Measurements from ENCODE around the gene SAXO1.

The SAXO1 gene

DNA sequence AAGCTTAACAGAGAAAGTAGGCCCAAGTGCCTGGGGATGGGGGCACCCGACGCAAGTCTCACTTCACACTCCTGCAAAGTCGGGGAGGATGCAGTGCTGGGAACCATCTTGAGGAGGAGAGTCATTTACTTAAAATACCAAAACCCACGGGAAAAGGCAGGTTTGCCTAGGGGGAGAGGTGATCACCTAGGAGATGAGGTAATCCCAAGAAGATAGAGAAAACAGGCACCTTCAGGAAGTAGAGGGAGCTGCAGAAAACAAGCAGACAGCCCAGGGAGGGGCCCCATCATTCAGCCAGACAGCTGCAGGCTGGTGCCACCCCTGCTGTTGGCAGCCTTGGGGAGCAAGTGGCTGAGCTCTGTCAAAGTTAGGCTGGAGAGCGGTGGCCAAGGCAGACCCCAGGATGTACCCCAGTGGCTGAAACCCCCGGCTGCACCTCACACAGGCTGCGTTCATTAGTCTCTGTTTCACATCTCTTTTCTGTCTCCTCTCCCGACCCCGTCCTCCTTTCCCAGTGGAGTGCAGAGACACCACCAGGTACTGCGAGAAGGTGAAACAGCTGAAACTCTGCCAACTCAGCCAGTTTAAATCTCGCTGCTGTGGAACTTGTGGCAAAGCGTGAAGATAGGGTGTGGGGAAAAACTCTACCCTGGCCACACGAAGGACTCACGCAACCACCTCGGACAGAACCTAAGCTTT, 124.9 kb downstream of the SAXO1 start:
- no peak for DNase-seq (ENCODE audit: low read depth, low spot score)
- H3K4me3 ChIP-seq, result no peak overlapping the region
- no peaks in the 10 kb centered on the region for H3K9me3 ChIP-seq (ENCODE audit: low read depth, low read length)
- no peak overlapping the region for H3K9ac ChIP-seq (ENCODE audit: insufficient read length)
- H3K27ac ChIP-seq, result no peak overlapping the region
- H3K36me3 ChIP-seq (ENCODE audit: insufficient read depth, low read length), result no peaks in the 10 kb centered on the region
- no peak for TF ChIP-seq EZH2 (IDR thresholded peaks at IDR 0.05)
- TF ChIP-seq POLR2AphosphoS5 (IDR thresholded peaks at IDR 0.05; ENCODE audit: borderline replicate concordance, low read depth, low read length), result no peak
- TF ChIP-seq FOXP2 (optimal IDR thresholded peaks at IDR 0.05; ENCODE audit: control extremely low read depth, extremely low read length, insufficient read depth), result no peak

DNA sequence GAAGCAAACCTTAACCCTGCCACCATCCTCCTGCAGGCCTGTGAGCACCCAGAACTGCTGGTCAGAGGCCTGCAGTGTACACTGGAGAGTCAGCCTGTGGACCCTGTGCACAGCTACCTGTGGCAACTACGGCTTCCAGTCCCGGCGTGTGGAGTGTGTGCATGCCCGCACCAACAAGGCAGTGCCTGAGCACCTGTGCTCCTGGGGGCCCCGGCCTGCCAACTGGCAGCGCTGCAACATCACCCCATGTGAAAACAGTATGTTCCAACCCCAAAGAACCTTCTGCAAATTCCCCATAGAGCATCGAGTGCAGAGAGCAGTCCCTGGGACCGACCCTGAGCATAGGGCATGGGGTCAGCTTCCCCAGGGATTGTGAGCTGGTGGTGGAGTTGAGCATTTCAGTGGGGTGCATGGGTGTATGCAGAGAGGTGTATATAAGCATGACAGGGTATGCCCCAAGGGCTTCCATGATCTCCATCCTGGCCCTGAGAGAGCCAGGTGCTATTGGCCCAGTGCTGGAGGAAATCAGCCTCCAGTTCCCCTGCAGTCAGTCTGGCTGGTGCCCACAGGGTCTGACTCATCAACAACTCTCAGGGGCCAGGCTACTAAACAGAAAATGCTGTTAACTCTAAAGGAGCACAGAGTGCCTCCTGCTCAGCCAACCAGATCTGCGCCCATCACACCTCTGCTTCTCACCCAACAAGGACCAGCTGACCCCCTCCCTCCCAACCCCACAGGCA, 126.2 kb downstream of the SAXO1 start:
- no peak for TF ChIP-seq EZH2 (IDR thresholded peaks at IDR 0.05)
- H3K27ac ChIP-seq, result no peak overlapping the region

DNA sequence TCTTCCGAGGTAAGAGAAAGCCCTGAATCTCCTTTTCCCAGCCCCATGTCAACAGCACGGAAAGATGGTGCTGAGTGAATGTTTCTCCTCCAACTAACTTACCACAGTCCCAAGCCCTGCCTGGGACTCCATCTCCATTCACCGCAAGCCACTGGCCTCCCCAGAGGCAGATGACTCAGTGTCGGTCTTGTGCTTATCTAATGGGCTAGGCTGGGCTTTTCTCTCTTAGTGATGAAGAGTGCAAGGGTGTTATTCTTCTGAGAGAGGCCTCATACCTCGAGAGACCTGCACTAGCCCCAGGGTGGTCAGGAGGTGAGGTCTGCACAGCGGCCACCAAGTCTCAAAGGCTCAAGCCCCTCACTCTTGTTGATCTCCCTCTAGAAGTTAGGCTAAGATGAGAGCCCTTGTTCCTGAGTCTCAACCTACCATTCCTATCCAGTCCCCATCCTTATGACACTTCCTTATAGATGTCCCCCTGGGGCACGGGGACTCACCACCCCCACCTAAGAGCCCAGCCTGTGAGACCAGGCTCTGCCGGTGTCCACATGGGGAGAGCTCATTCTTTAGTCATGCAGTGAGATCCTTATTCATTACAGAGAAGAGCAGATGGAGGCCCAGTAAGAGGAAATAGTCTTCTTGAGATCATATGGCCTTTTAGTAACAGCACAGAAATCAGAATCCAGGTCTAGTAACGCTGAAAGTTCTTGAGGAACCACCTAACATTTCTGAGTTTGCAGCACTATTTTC, 127.0 kb downstream of the SAXO1 start:
- DNase-seq (ENCODE audit: low read depth, low spot score), result no peak
- H3K36me3 ChIP-seq (ENCODE audit: insufficient read depth, low read length), result no peaks in the 10 kb centered on the region
- H3K9ac ChIP-seq (ENCODE audit: insufficient read length), result no peak overlapping the region
- no peak for TF ChIP-seq FOXP2 (optimal IDR thresholded peaks at IDR 0.05; ENCODE audit: control extremely low read depth, extremely low read length, insufficient read depth)
- TF ChIP-seq POLR2AphosphoS5 (IDR thresholded peaks at IDR 0.05; ENCODE audit: borderline replicate concordance, low read depth, low read length), result no peak
- no peak for TF ChIP-seq EZH2 (IDR thresholded peaks at IDR 0.05)
- H3K4me3 ChIP-seq, result no peak overlapping the region
- H3K27ac ChIP-seq, result no peak overlapping the region
- H3K9me3 ChIP-seq (ENCODE audit: low read depth, low read length), result 0 out of 2 replicates have a peak, but pooled peaks cover 4% of the 10 kb centered on the region

More for the DNA sequence above, 126.2 kb downstream of the SAXO1 start:
- Histone ChIP-seq H3K36me3 (ENCODE audit: insufficient read depth, low read length) (no peaks in the 10 kb centered on the region), H3K4me3 (no peak overlapping the region), H3K9me3 (ENCODE audit: low read depth, low read length) (no peaks in the 10 kb centered on the region), H3K9ac (ENCODE audit: insufficient read length) (no peak overlapping the region)
- no peak for DNase-seq (ENCODE audit: low read depth, low spot score)

DNA sequence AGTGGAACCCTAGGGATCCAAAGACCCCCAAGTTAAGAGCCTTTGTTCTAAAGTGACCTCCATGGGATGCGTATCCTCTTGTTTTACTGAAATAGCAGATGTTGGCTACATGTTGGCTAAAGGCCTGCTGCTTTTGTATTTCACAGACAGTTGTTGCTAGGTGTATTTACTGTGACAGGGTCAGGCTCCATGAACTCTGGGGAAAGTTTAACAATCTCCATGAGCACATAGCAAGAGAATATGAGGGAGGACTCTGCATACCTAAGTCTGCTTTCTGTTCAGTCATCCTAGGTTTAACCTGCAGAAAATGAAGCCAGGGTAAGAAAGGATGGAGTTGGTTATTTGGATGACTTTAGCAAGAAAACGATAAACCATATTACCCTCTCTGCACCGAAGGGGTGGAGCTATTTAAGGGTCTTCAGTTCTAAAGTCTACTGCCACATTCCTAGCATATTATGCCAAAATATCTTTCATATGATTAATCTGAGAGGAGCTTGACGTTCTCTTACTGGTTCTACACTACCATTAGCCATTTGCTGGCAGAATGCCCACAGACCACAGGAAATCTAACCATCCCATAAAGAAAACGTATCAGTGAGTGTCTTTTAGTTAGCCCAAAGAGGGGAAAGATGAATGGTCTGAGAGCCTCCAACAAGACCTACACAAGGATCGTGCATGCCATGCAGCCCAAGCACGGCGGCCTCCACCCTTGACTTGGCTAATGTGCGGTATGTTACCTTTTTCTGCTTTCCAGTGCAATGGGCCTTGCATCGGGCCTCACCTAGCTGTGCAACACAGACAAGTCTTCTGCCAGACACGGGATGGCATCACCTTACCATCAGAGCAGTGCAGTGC, 127.8 kb downstream of the SAXO1 start:
- H3K27ac ChIP-seq, result no peak overlapping the region
- no peak overlapping the region for H3K9ac ChIP-seq (ENCODE audit: insufficient read length)
- no peak overlapping the region for H3K4me3 ChIP-seq
- TF ChIP-seq EZH2 (IDR thresholded peaks at IDR 0.05), result no peak
- H3K9me3 ChIP-seq (ENCODE audit: low read depth, low read length), result 0 out of 2 replicates have a peak, but pooled peaks cover 4% of the 10 kb centered on the region
- no peak for DNase-seq (ENCODE audit: low read depth, low spot score)
- no peaks in the 10 kb centered on the region for H3K36me3 ChIP-seq (ENCODE audit: insufficient read depth, low read length)

DNA sequence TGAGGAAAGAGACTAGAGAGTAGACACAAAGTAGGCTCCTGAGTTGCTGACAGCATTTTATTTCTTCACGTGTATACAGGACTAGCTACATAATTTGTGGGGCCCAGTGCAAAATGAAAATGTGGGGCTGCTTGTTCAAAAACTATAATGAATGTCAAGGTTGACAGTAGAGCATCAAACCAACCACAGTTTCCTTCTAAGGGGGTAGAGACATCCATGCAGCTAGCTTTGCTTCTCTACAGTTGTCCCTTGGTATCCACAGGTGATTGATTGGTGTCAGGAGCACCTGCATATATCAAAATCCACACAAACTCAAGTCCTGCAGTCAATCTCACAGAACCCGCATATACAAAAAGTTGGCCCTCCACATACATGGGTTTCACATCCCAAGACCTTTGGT, 129.6 kb downstream of the SAXO1 start:
- Histone ChIP-seq H3K9ac (ENCODE audit: insufficient read length) (no peak overlapping the region), H3K36me3 (ENCODE audit: insufficient read depth, low read length) (no peaks in the 10 kb centered on the region), H3K9me3 (ENCODE audit: low read depth, low read length) (0 out of 2 replicates have a peak, but pooled peaks cover 4% of the 10 kb centered on the region), H3K4me3 (no peak overlapping the region), H3K27ac (no peak overlapping the region)
- DNase-seq (ENCODE audit: low read depth, low spot score), result no peak
- no peak for TF ChIP-seq EZH2 (IDR thresholded peaks at IDR 0.05)
- TF ChIP-seq POLR2AphosphoS5 (IDR thresholded peaks at IDR 0.05; ENCODE audit: borderline replicate concordance, low read depth, low read length), result no peak
- no peak for TF ChIP-seq FOXP2 (optimal IDR thresholded peaks at IDR 0.05; ENCODE audit: control extremely low read depth, extremely low read length, insufficient read depth)

DNA sequence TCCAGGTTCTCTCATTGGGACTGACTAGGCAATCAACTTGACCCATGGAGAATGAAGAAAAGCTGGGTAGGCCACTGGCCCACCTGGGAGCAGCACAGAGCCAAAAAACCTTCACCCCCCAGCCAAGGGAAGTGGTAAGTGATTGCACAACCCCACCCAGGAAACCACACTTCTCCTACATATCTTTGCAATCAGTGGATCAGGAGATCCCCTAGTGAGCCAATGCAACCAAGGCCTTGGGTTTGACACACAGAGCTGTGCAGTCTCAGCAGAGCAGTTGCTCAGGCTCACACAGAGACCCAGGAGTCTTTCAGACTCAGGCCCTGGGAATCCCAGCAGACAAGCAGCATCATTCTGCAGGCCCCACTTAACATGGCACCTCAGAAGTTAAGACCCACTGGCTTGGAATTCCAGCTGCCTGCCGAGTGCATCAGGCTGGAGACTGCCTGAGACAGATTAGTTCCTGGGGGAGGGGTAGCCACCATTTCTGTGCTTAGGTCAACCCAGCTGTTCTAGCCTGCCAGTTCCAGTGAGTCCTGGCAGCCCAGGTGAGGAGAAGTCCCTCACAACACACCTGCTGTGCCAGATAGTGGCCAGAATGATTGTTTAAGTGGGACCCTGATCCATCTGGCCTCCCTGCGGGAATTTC, 136.4 kb downstream of the SAXO1 start:
- no peaks in the 10 kb centered on the region for H3K36me3 ChIP-seq (ENCODE audit: insufficient read depth, low read length)
- TF ChIP-seq FOXP2 (optimal IDR thresholded peaks at IDR 0.05; ENCODE audit: control extremely low read depth, extremely low read length, insufficient read depth) (no peak), POLR2AphosphoS5 (IDR thresholded peaks at IDR 0.05; ENCODE audit: borderline replicate concordance, low read depth, low read length) (no peak), EZH2 (IDR thresholded peaks at IDR 0.05) (no peak)
- no peak for DNase-seq (ENCODE audit: low read depth, low spot score)
- no peak overlapping the region for H3K4me3 ChIP-seq
- no peak overlapping the region for H3K9ac ChIP-seq (ENCODE audit: insufficient read length)
- 0 out of 2 replicates have a peak, but pooled peaks cover 4% of the 10 kb centered on the region for H3K9me3 ChIP-seq (ENCODE audit: low read depth, low read length)
- H3K27ac ChIP-seq, result no peak overlapping the region

DNA sequence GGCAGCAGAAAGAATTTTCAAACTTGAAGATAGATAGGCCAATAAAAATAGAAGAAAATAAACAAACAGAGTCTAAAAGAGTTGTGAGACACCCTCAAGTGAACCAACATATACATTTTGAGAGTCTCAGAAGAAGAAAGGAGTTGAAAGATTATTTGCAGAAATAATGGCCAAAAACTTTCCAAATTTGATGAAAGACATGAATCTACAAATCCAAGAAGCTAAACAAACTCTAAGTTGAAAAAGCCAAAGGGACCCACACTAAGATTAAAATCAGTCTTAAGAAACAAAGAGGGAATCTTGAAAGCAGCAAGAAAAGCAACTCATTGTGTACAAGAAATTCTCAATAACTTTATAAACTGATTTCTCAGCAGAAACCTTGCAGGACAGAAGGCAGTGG, 137.0 kb downstream of the SAXO1 start:
- Histone ChIP-seq H3K27ac (no peak overlapping the region), H3K36me3 (ENCODE audit: insufficient read depth, low read length) (no peaks in the 10 kb centered on the region), H3K9ac (ENCODE audit: insufficient read length) (no peak overlapping the region), H3K4me3 (no peak overlapping the region), H3K9me3 (ENCODE audit: low read depth, low read length) (no peaks in the 10 kb centered on the region)
- TF ChIP-seq EZH2 (IDR thresholded peaks at IDR 0.05) (no peak), POLR2AphosphoS5 (IDR thresholded peaks at IDR 0.05; ENCODE audit: borderline replicate concordance, low read depth, low read length) (no peak), FOXP2 (optimal IDR thresholded peaks at IDR 0.05; ENCODE audit: control extremely low read depth, extremely low read length, insufficient read depth) (no peak)
- no peak for DNase-seq (ENCODE audit: low read depth, low spot score)
